K562 (cell line): Measurements from ENCODE around the gene SLC2A13. TPM values are rescaled to one million over a fixed set of nuclear protein-coding genes. Genes with fewer than 3 reads are reported as not detected.
"Not testable (repeated sequence)": the region's sequence is repeated elsewhere in the genome, so short reads cannot be mapped to it uniquely, and the experiment has no call there.

ENCODE experiments used
- ATAC-seq: fragments of 200-7000 bp; cut with Tn5 transposase; 3 replicates; pipeline ENCODE4 v1.9.1; 2020; ENCODE audit warnings: moderate library complexity
- BruUV-seq: library from RNA; stranded (reverse); fragments of 400-500 nt; replicated peaks from 2 replicates; lab custom pipeline; 2021; lab: Mats Ljungman, UMichigan
- CTCF ChIA-PET: fragments of 300-600 bp; formaldehyde crosslinking; extraction: SDS; loops from one replicate; lab custom pipeline; 2021; ENCODE audit warnings: low intra/inter-chr PET ratio; lab: Yijun Ruan, JAX
- POLR2A ChIA-PET: fragments of 300-600, 350-650 bp; sonication (Branson Sonifier 250); formaldehyde crosslinking; extraction: SDS; loops from one replicate; lab custom pipeline; 2021; ENCODE audit warnings: antibody characterized with exemption, inconsistent platforms; lab: Yijun Ruan, JAX
- DNase-seq, 4 experiments: peaks; one replicate each; pipeline versions ENCODE4 v3.0.0 to v3.0.0-alpha.2; 2011 to 2018; ENCODE audit warnings: low spot score in 3 of 4, mixed read lengths in 3 of 4; ENCODE audit errors: extremely low read depth in 1 of 4
- FAIRE-seq: peaks from 2 replicates; lab custom pipeline; 2011; peaks lifted over from hg19 to GRCh38; lab: Jason Lieb, UNC
- H2AFZ ChIP-seq: 2 replicates; pipeline ENCODE4 v1.6.0; 2011; ENCODE audit warnings: low read depth, low read length, control low read depth, inconsistent platforms
- H3K27ac ChIP-seq: fragments of 200-600 bp; 3 replicates; pipeline ENCODE4 v1.8.0; 2011; ENCODE audit warnings: low read depth, mild to moderate bottlenecking, control low read depth, inconsistent platforms, low read length, moderate library complexity, mixed read lengths; ENCODE audit errors: extremely low read depth
- H3K27me3 ChIP-seq, 2 experiments: fragments of 300-600 bp in 1 of 2; 2 replicates in 1 of 2; 3 replicates in 1 of 2; pipeline versions ENCODE4 v1.6.0 to v1.8.0; 2011; ENCODE audit warnings: inconsistent platforms in 2 of 2, low read length in 2 of 2, mild to moderate bottlenecking in 1 of 2, mixed read lengths in 1 of 2, moderate library complexity in 1 of 2; ENCODE audit not compliant: control insufficient read depth in 2 of 2, insufficient read depth in 2 of 2
- H3K36me3 ChIP-seq: fragments of 300-600 bp; 3 replicates; pipeline ENCODE4 v1.8.0; 2011; ENCODE audit warnings: mild to moderate bottlenecking, low read length, inconsistent platforms; ENCODE audit not compliant: control insufficient read depth, insufficient read depth
- H3K4me1 ChIP-seq, 2 experiments: fragments of 200-600 bp in 1 of 2; replicated peaks in 1 of 2; 2 replicates in 1 of 2; 3 replicates in 1 of 2; pipeline versions ENCODE4 v1.5.1 to v1.8.0; 2011; ENCODE audit warnings: inconsistent platforms in 2 of 2, low read length in 2 of 2, mild to moderate bottlenecking in 1 of 2, mixed read lengths in 1 of 2, moderate library complexity in 1 of 2; ENCODE audit not compliant: control insufficient read depth in 2 of 2, insufficient read depth in 2 of 2
- H3K4me2 ChIP-seq: 2 replicates; pipeline ENCODE4 v1.6.1; 2011; ENCODE audit warnings: low read length, control low read depth, inconsistent platforms, mixed read lengths; ENCODE audit not compliant: insufficient read depth
- H3K4me3 ChIP-seq: fragments of 200-600 bp; sonication (generic), shearing (Covaris generic); 2 replicates; pipeline ENCODE4 v1.5.1; 2016; ENCODE audit warnings: control low read depth, inconsistent platforms
- H3K79me2 ChIP-seq: fragments of 200-600 bp; 3 replicates; pipeline ENCODE4 v1.8.0; 2011; ENCODE audit warnings: low read length, inconsistent platforms; ENCODE audit not compliant: control insufficient read depth, insufficient read depth
- H3K9ac ChIP-seq, 2 experiments: 2 replicates each; pipeline versions ENCODE4 v1.6.0 to v1.6.1; 2011; ENCODE audit warnings: low read depth in 2 of 2, low read length in 2 of 2, control low read depth in 1 of 2, inconsistent platforms in 1 of 2, mild to moderate bottlenecking in 1 of 2, mixed read lengths in 1 of 2; ENCODE audit not compliant: insufficient read depth in 1 of 2
- H3K9me1 ChIP-seq: one replicate; pipeline ENCODE4 v1.6.0; 2011; ENCODE audit warnings: inconsistent platforms, mild to moderate bottlenecking, low read length, moderate library complexity; ENCODE audit not compliant: control insufficient read depth, insufficient read depth
- H3K9me3 ChIP-seq: replicated peaks from 2 replicates; pipeline ENCODE4 v1.5.1; 2011; ENCODE audit warnings: low read depth, low read length, inconsistent platforms; ENCODE audit not compliant: control insufficient read depth, insufficient read depth
- H4K20me1 ChIP-seq: replicated peaks from 2 replicates; pipeline ENCODE4 v1.6.1; 2011; ENCODE audit warnings: low read length, inconsistent platforms, mixed read lengths; ENCODE audit not compliant: control insufficient read depth, insufficient read depth
- ATF4 ChIP-seq: fragments of 450-650 bp; formaldehyde crosslinking; IDR thresholded peaks from 2 replicates; pipeline ENCODE4 v1.4.0; 2022; ENCODE audit warnings: mild to moderate bottlenecking, moderate library complexity
- CBFA2T2 ChIP-seq: fragments of 450-650 bp; conservative IDR thresholded peaks from 2 replicates; pipeline ENCODE4 v1.6.1; 2017; ENCODE audit warnings: mild to moderate bottlenecking
- CBFA2T3 ChIP-seq: fragments of 450-650 bp; IDR thresholded peaks from 2 replicates; pipeline ENCODE4 v1.6.1; 2017
- CBFB ChIP-seq: sonication (generic); formaldehyde crosslinking; IDR thresholded peaks from 2 replicates; pipeline ENCODE4 v1.4.0; 2020; ENCODE audit warnings: mild to moderate bottlenecking, missing genetic modification reagents
- CEBPB ChIP-seq: fragments of 450-650 bp; IDR thresholded peaks from 2 replicates; pipeline ENCODE4 v1.6.1; 2016; ENCODE audit warnings: missing genetic modification characterization, missing compliant biosample characterization
- EZH2 ChIP-seq: IDR thresholded peaks from 2 replicates; pipeline ENCODE4 v1.6.1; 2012; ENCODE audit warnings: low read depth, mild to moderate bottlenecking, inconsistent platforms, low read length, borderline replicate concordance
- MAFF ChIP-seq: IDR thresholded peaks from 2 replicates; pipeline ENCODE4 v1.6.1; 2012; ENCODE audit warnings: low read length, improper control_type of control experiment
- MCM3 ChIP-seq: fragments of 450-650 bp; IDR thresholded peaks from 2 replicates; pipeline ENCODE4 v1.6.1; 2016
- NCOA4 ChIP-seq: fragments of 450-650 bp; IDR thresholded peaks from 2 replicates; pipeline ENCODE4 v1.6.1; 2018; ENCODE audit warnings: mild to moderate bottlenecking; ENCODE audit not compliant: partially characterized antibody
- PKNOX1 ChIP-seq: fragments of 450-650 bp; IDR thresholded peaks from 2 replicates; pipeline ENCODE4 v1.6.1; 2016
- SIRT6 ChIP-seq: IDR thresholded peaks from one replicate; pipeline ENCODE4 v1.6.1; 2012; ENCODE audit warnings: low read depth, mild to moderate bottlenecking, control low read depth, inconsistent platforms, low read length, moderate library complexity
- SNAPC5 ChIP-seq: fragments of 250-450 bp; sonication (Bioruptor Pico); IDR thresholded peaks from 2 replicates; pipeline ENCODE4 v1.8.0; 2021; ENCODE audit warnings: moderate library complexity, mild to moderate bottlenecking, inconsistent platforms
- TCF3 ChIP-seq: sonication (generic); formaldehyde crosslinking; IDR thresholded peaks from 2 replicates; pipeline ENCODE4 v1.4.0; 2020; ENCODE audit warnings: mild to moderate bottlenecking, missing genetic modification reagents
- TEAD4 ChIP-seq, 2 experiments: sonication (generic) in 1 of 2; formaldehyde crosslinking in 1 of 2; IDR thresholded peaks; 2 replicates each; pipeline versions ENCODE4 v1.6.1 to v1.8.0; 2012 to 2022; ENCODE audit warnings: borderline replicate concordance in 1 of 2, inconsistent platforms in 1 of 2, low read length in 1 of 2, mild to moderate bottlenecking in 1 of 2, missing genetic modification reagents in 1 of 2
- WGBS: fragments of 100-300 bp; shearing (Covaris generic); methylation state at CpG from one replicate; pipeline ENCODE4 v1.1.6; 2016; ENCODE audit warnings: low coverage, mixed read lengths; ENCODE audit not compliant: insufficient coverage; ENCODE audit errors: missing lambda C conversion rate; 5-methylcytosine and 5-hydroxymethylcytosine counted together
- in situ Hi-C: fragments of 300-500 bp; cut with MboI; formaldehyde crosslinking; loops from 4 replicates; pipeline ENCODE4 v1.15.0; 2018; ENCODE audit warnings: inconsistent platforms, mixed read lengths
- intact Hi-C: fragments of 100-400 bp; cut with micrococcal nuclease; formaldehyde crosslinking; loops from 2 replicates; pipeline ENCODE4 v1.14.2; 2022
- polyA plus RNA-seq, 8 experiments: library from polyadenylated mRNA; depleted of rRNA in 4 of 8; stranded (reverse) in 5 of 8; unstranded in 3 of 8; fragments of >200 nt; fragmentation: Nextera tagmentation in 2 of 8; fragmentation: Illumina TruSeq in 1 of 8; extraction: Ambion mirVana in 2 of 8; extraction: Trizol in 1 of 8; gene quantifications; 2 replicates each; pipeline versions ENCODE4 v1.2.1 to v1.2.3, GENCODE V29; 2011 to 2014; ENCODE audit warnings: inconsistent platforms in 1 of 8, missing spikeins in 1 of 8
- total RNA-seq, 7 experiments: library from RNA; depleted of rRNA in 6 of 7; stranded (reverse); fragments of >200 nt in 6 of 7; fragmentation: Illumina TruSeq in 2 of 7; extraction: Trizol in 2 of 7; gene quantifications; 2 replicates each; pipeline versions ENCODE4 v1.2.1 to v1.2.3, GENCODE V29; 2011 to 2021; ENCODE audit warnings: low replicate concordance in 1 of 7
- TF ChIP-seq, protein P1 (sequence below): fragments of 250-450 bp; sonication (Bioruptor Pico); IDR thresholded peaks from 2 replicates; pipeline ENCODE4 v1.8.0; 2021; ENCODE audit warnings: borderline replicate concordance, mild to moderate bottlenecking, moderate library complexity; ENCODE audit not compliant: poor library complexity, severe bottlenecking

Gene SLC2A13
- total and polyA plus RNA-seq, 9 of the 15 experiments (the other 6 are each of a cell fraction or from before 2014, with no cell fraction given) = 1.7 to 12.4 (median 9.0) TPM

GRCh38 chr12:39897315-39897714 is 208.6 kb downstream of the SLC2A13 start:
- FAIRE-seq (no peak), ATAC-seq (no peak), DNase-seq (no peak)
- Histone ChIP-seq H3K9me3 (peaks cover 2% of the 10 kb centered on the region; the same call in 1 of the 2 replicates), H3K36me3 (no peaks in the 10 kb centered on the region), H3K79me2 (no peaks in the 10 kb centered on the region), H3K4me3 (no peak overlapping the region), H3K4me1 (no peaks in the 10 kb centered on the region), H4K20me1 (no peaks in the 10 kb centered on the region), H3K27me3 (no peaks in the 10 kb centered on the region), H3K9me1 (no peaks in the 10 kb centered on the region), H3K9ac (no peak overlapping the region), H2AFZ (no peak overlapping the region), H3K27ac (no peak overlapping the region), H3K4me2 (no peak overlapping the region)
- TF ChIP-seq CEBPB (tag) (peak; percentile 48; the same call in 1 of the 2 replicates), SIRT6 (no peak), CBFA2T3 (peak; percentile 50), TEAD4 (IDR thresholded peaks at IDR 0.05; ENCODE audit: low read length) (peak; percentile 45; the same call in 1 of the 2 replicates), TEAD4 (CRISPR knock-in tag; IDR thresholded peaks at IDR 0.05; ENCODE audit: borderline replicate concordance) (no peak), PKNOX1 (peak; percentile 33; the same call in 1 of the 2 replicates), ATF4 (0 out of 2 replicates have a peak, but pooled peaks have one; percentile 16), TCF3 (CRISPR knock-in tag) (0 out of 2 replicates have a peak, but pooled peaks have one; percentile 28), MAFF (no peak), CBFA2T2 (0 out of 2 replicates have a peak, but pooled peaks have one; percentile 26), CBFB (no peak), EZH2 (no peak), NCOA4 (no peak), MCM3 (no peak), SNAPC5 (CRISPR knock-in tag) (no peak)
- TF ChIP-seq, protein P1, sequence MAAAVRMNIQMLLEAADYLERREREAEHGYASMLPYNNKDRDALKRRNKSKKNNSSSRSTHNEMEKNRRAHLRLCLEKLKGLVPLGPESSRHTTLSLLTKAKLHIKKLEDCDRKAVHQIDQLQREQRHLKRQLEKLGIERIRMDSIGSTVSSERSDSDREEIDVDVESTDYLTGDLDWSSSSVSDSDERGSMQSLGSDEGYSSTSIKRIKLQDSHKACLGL (CRISPR knock-in tag) = no peak
- ChIA-PET POLR2A (interaction anchor here (0.8 kb wide), 1 partner anchor 9 kb away, joined by 6 read pairs; no protein-coding TSS in a partner anchor), CTCF (no interaction called here)
- in situ Hi-C loops = no loop called here
- intact Hi-C loops = no loop called here
- BruUV-seq = no TSS peak
- WGBS = 56% methylated on average over 1 of the region's 1 CpG

- H4K20me1 ChIP-seq, H3K27me3 ChIP-seq, H3K36me3 ChIP-seq, BruUV-seq, in situ Hi-C loops, DNase-seq, H3K9ac ChIP-seq, H2AFZ ChIP-seq, H3K4me1 ChIP-seq, FAIRE-seq, POLR2A ChIA-PET, H3K27ac ChIP-seq, H3K79me2 ChIP-seq, H3K9me1 ChIP-seq, ATAC-seq, intact Hi-C loops, H3K4me3 ChIP-seq, H3K4me2 ChIP-seq, H3K9me3 ChIP-seq: not testable (repeated sequence)
- CTCF ChIA-PET = interaction anchor here (0.7 kb wide), 1 partner anchor 365 kb away, joined by 3 read pairs; no protein-coding TSS in a partner anchor
- WGBS = 72% methylated on average over 6 of the region's 6 CpGs
Measured at GRCh38 chr12:39893388-39893787, 212.5 kb downstream of the SLC2A13 start.
